AG10803 (cell line): ENCODE data around the gene PSME3IP1.

Source experiments
- DNase-seq: peaks from one replicate; pipeline ENCODE4 v3.0.0; 2010; ENCODE audit warnings: low read depth
- H3K4me3 ChIP-seq: 2 replicates; pipeline ENCODE4 v1.5.1; 2011; ENCODE audit warnings: mild to moderate bottlenecking, low read length, control low read depth
- CTCF ChIP-seq: conservative IDR thresholded peaks from 2 replicates; pipeline ENCODE4 v1.5.1; 2011; ENCODE audit warnings: mild to moderate bottlenecking, low read length, control low read depth, inconsistent platforms

PSME3IP1 gene, protein sequence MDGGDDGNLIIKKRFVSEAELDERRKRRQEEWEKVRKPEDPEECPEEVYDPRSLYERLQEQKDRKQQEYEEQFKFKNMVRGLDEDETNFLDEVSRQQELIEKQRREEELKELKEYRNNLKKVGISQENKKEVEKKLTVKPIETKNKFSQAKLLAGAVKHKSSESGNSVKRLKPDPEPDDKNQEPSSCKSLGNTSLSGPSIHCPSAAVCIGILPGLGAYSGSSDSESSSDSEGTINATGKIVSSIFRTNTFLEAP

GRCh38 chr16:57185945-57186871 lies at the start of gene PSME3IP1, which contains the start of gene RSPRY1:
Gene PSME3IP1 (minus strand): TSS chr16:57186039. CDS start chr16:57173854, 12,185 bp downstream.
Gene RSPRY1 (plus strand): TSS chr16:57186329. CDS start chr16:57204659, 18,330 bp downstream.
- DNase-seq, result peak; percentile 99
- H3K4me3 ChIP-seq, result peak within 1 kb of the TSS; percentile 93
- no peak for TF ChIP-seq CTCF

GRCh38 chr16:57235128-57236021 lies 49.5 kb upstream of the PSME3IP1 start:
- no peak for DNase-seq
- TF ChIP-seq CTCF, result no peak
- no peak overlapping the region for H3K4me3 ChIP-seq

DNA sequence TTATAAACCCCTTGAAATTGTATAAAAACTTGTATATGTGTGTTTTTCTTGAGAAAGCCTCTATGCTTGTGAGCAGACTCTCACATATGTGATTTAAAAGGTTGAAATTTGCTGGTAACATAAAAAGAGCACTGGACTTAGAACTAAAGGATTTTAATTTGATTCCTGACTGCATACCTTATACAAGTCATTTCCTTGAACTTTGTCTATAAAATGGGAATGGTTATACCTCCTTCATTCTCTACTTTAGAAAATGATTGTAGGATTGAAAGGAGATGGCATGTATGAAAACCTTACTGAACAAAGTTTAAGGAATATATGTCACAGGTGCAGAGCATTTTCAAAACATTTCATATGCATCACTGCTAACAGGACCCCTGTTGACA lies 48.9 kb upstream of the PSME3IP1 start:
- no peak overlapping the region for H3K4me3 ChIP-seq
- TF ChIP-seq CTCF, result no peak

DNA sequence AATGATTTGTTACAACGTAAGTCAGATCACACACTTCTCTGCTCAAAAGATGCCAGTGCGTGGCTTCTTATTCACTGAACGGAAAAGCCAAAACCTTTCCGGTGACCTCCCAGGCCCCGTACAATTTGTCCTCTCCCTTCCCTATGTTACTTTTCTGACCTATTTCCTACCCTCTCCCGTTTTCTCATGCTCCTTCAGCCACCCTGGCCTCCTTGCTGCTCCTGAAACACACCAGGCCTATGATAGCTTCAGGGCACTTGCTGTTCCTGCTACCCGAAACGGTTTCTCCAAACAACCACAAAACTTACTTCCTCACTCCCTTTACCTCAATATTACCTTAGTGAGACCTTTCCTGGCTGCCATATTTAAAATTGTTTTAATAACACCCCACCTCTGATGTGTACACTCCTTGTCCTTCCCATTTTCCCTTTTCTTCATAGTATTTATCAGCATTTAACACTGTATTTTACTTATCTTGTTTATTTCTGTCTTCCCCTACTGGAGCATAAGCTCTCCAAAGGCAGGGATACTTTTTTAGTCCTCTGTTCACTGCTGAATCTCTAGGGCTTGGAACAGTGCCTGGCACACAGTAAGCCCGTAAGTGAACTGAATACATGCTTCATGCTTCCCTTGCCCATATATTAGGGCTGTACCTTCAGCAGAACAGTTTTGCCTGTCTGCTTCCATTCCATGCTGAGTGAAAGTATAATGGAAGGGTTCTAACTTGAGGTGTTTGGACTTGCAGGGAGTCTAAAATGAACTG lies 48.3 kb upstream of the PSME3IP1 start:
- no peak for DNase-seq
- H3K4me3 ChIP-seq, result no peak overlapping the region
- TF ChIP-seq CTCF, result no peak

More for the DNA sequence above, 48.9 kb upstream of the PSME3IP1 start:
- no peak for DNase-seq

GRCh38 chr16:57231821-57232350 lies 46.0 kb upstream of the PSME3IP1 start:
- DNase-seq, result no peak
- H3K4me3 ChIP-seq, result no peak overlapping the region
- no peak for TF ChIP-seq CTCF

GRCh38 chr16:57229079-57229478 lies 43.2 kb upstream of the PSME3IP1 start:
- H3K4me3 ChIP-seq, result no peak overlapping the region
- TF ChIP-seq CTCF, result no peak
- no peak for DNase-seq
